Neuron (in vitro differentiated cells): ENCODE results near the gene ZIC2.
"Not testable (repeated sequence)": the region's sequence is repeated elsewhere in the genome, so short reads cannot be mapped to it uniquely, and the experiment has no call there.

Experiments
- H2AFZ ChIP-seq: one replicate; pipeline ENCODE4 v1.6.1; 2013; ENCODE audit warnings: low read depth, mild to moderate bottlenecking, inconsistent platforms, low read length, moderate library complexity
- H3K27me3 ChIP-seq: one replicate; pipeline ENCODE4 v1.6.1; 2013; ENCODE audit warnings: low read length; ENCODE audit not compliant: insufficient read depth
- H3K36me3 ChIP-seq: one replicate; pipeline ENCODE4 v1.6.1; 2013; ENCODE audit warnings: low read length; ENCODE audit not compliant: insufficient read depth
- H3K4me1 ChIP-seq: one replicate; pipeline ENCODE4 v1.6.1; 2013; ENCODE audit warnings: low read length; ENCODE audit not compliant: insufficient read depth
- H3K4me3 ChIP-seq: 2 replicates; pipeline ENCODE4 v1.5.1; 2013; ENCODE audit warnings: mild to moderate bottlenecking, low read length, moderate library complexity
- H3K9me3 ChIP-seq: one replicate; pipeline ENCODE4 v1.6.1; 2013; ENCODE audit warnings: low read length

Gene ZIC2

GRCh38 chr13:99981735-99982035, at the start of gene ZIC2:
TSS of gene ZIC2 (plus strand) at chr13:99981784. CDS start at chr13:99982065, 281 bp downstream.
- no peaks in the 10 kb centered on the region for H3K27me3 ChIP-seq

GRCh38 chr13:99932912-99933311, 48.7 kb upstream of the ZIC2 start:
- Histone ChIP-seq H3K4me1 (no peaks in the 10 kb centered on the region), H3K36me3 (no peaks in the 10 kb centered on the region), H3K4me3 (no peak overlapping the region), H3K9me3 (no peaks in the 10 kb centered on the region), H2AFZ (no peak overlapping the region), H3K27me3 (no peaks in the 10 kb centered on the region)

More at GRCh38 chr13:99981735-99982035, at the start of gene ZIC2:
- peaks cover 23% of the 10 kb centered on the region for H3K4me1 ChIP-seq
- H3K9me3 ChIP-seq: no peaks in the 10 kb centered on the region
- peaks cover 37% of the 10 kb centered on the region for H3K36me3 ChIP-seq
- H3K4me3 ChIP-seq: peak within 1 kb of the TSS; percentile 85
- H2AFZ ChIP-seq: no peak within 1 kb of the TSS

GRCh38 chr13:99935772-99936171, 45.8 kb upstream of the ZIC2 start:
- no peaks in the 10 kb centered on the region for H3K9me3 ChIP-seq
- H3K36me3 ChIP-seq: no peaks in the 10 kb centered on the region
- no peak overlapping the region for H3K4me3 ChIP-seq
- no peaks in the 10 kb centered on the region for H3K4me1 ChIP-seq
- no peaks in the 10 kb centered on the region for H3K27me3 ChIP-seq
- no peak overlapping the region for H2AFZ ChIP-seq

- Histone ChIP-seq H2AFZ (no peak overlapping the region), H3K4me3 (no peak overlapping the region), H3K27me3 (no peaks in the 10 kb centered on the region), H3K4me1 (no peaks in the 10 kb centered on the region), H3K9me3 (no peaks in the 10 kb centered on the region), H3K36me3 (no peaks in the 10 kb centered on the region)
Observed at GRCh38 chr13:99938635-99939034, 42.9 kb upstream of the ZIC2 start.

GRCh38 chr13:99941086-99941485, 40.5 kb upstream of the ZIC2 start:
- Histone ChIP-seq H3K4me3 (no peak overlapping the region), H3K27me3 (no peaks in the 10 kb centered on the region), H3K4me1 (no peaks in the 10 kb centered on the region), H2AFZ (no peak overlapping the region), H3K36me3 (peaks cover 3% of the 10 kb centered on the region), H3K9me3 (peaks cover 3% of the 10 kb centered on the region)

GRCh38 chr13:99941911-99942310, 39.7 kb upstream of the ZIC2 start:
- H3K9me3 ChIP-seq: peaks cover 3% of the 10 kb centered on the region
- H3K4me1 ChIP-seq: no peaks in the 10 kb centered on the region
- no peaks in the 10 kb centered on the region for H3K27me3 ChIP-seq
- no peak overlapping the region for H2AFZ ChIP-seq
- H3K36me3 ChIP-seq: peaks cover 3% of the 10 kb centered on the region
- no peak overlapping the region for H3K4me3 ChIP-seq

- Histone ChIP-seq H3K36me3 (peaks cover 3% of the 10 kb centered on the region), H3K27me3 (no peaks in the 10 kb centered on the region), H3K4me3 (no peak overlapping the region), H3K4me1 (no peaks in the 10 kb centered on the region), H3K9me3 (peaks cover 3% of the 10 kb centered on the region), H2AFZ (no peak overlapping the region)
Observed at GRCh38 chr13:99944102-99944501, 37.5 kb upstream of the ZIC2 start.

- no peak overlapping the region for H2AFZ ChIP-seq
- peaks cover 3% of the 10 kb centered on the region for H3K36me3 ChIP-seq
- H3K4me3 ChIP-seq: no peak overlapping the region
- no peaks in the 10 kb centered on the region for H3K27me3 ChIP-seq
- H3K9me3 ChIP-seq: peaks cover 3% of the 10 kb centered on the region
- peaks cover 3% of the 10 kb centered on the region for H3K4me1 ChIP-seq
Observed at GRCh38 chr13:99944606-99945005, 37.0 kb upstream of the ZIC2 start.

- H2AFZ ChIP-seq, H3K4me3 ChIP-seq, H3K27me3 ChIP-seq, H3K36me3 ChIP-seq, H3K9me3 ChIP-seq: not testable (repeated sequence)
- H3K4me1 ChIP-seq: peaks cover 12% of the 10 kb centered on the region
Observed at GRCh38 chr13:99945515-99945914, 36.1 kb upstream of the ZIC2 start.

- H3K36me3 ChIP-seq: peaks cover 3% of the 10 kb centered on the region
- H3K27me3 ChIP-seq: no peaks in the 10 kb centered on the region
- no peak overlapping the region for H3K4me3 ChIP-seq
- H3K9me3 ChIP-seq: peaks cover 3% of the 10 kb centered on the region
- no peak overlapping the region for H2AFZ ChIP-seq
- peaks cover 18% of the 10 kb centered on the region for H3K4me1 ChIP-seq
Observed at GRCh38 chr13:99947666-99948065, 33.9 kb upstream of the ZIC2 start.

GRCh38 chr13:99948411-99948810, 33.2 kb upstream of the ZIC2 start:
- Histone ChIP-seq H3K27me3 (no peaks in the 10 kb centered on the region), H3K36me3 (peaks cover 3% of the 10 kb centered on the region), H2AFZ (no peak overlapping the region), H3K9me3 (peaks cover 3% of the 10 kb centered on the region), H3K4me1 (peaks cover 18% of the 10 kb centered on the region), H3K4me3 (no peak overlapping the region)

GRCh38 chr13:99948907-99949678, 32.5 kb upstream of the ZIC2 start:
- Histone ChIP-seq H3K27me3 (no peaks in the 10 kb centered on the region), H3K4me3 (no peak overlapping the region), H3K4me1 (peaks cover 18% of the 10 kb centered on the region), H2AFZ (no peak overlapping the region), H3K9me3 (peaks cover 3% of the 10 kb centered on the region), H3K36me3 (peaks cover 3% of the 10 kb centered on the region)

- Histone ChIP-seq H3K36me3 (no peaks in the 10 kb centered on the region), H3K4me3 (no peak overlapping the region), H2AFZ (no peak overlapping the region), H3K9me3 (no peaks in the 10 kb centered on the region), H3K27me3 (no peaks in the 10 kb centered on the region), H3K4me1 (peaks cover 18% of the 10 kb centered on the region)
Observed at GRCh38 chr13:99949679-99950413, 31.7 kb upstream of the ZIC2 start.
